Left colon (tissue), 2 donors: ENCODE data around the gene OLA1. TPM values are rescaled to one million over a fixed set of nuclear protein-coding genes. Genes with fewer than 3 reads are reported as not detected.

Experiments used
- ATAC-seq: fragments of 200-7000 bp; cut with Tn5 transposase; one replicate; pipeline ENCODE4 v1.9.1; 2020; ENCODE audit warnings: mild to moderate bottlenecking, moderate library complexity
- DNase-seq, 2 donors: peaks; one replicate each; pipeline ENCODE4 v3.0.0-alpha.2; 2020
- intact Hi-C, 2 donors: fragments of 100-400 bp; cut with DNase I in 1 of 2; cut with micrococcal nuclease in 1 of 2; formaldehyde crosslinking; loops; one replicate each; pipeline versions ENCODE4 v1.11.2 to v1.14.0; 2022; cut with DNase I, micrococcal nuclease
- total RNA-seq, 2 donors: library from RNA; stranded (reverse); fragmentation: NEBNext Ultra II Directional; extraction: Animal tissue kit (Norgen Biotek cat#: 25700); gene quantifications; one replicate each; pipeline ENCODE4 v1.2.1, GENCODE V29; 2021
- donor health status: DM: no; HTN: no; CAD: no.
- donor health status: DM: yes; HTN: yes; CAD: no.

Gene OLA1
- total RNA-seq, 2 donors from 2014 or later: 59.2 to 67.2 TPM

DNA sequence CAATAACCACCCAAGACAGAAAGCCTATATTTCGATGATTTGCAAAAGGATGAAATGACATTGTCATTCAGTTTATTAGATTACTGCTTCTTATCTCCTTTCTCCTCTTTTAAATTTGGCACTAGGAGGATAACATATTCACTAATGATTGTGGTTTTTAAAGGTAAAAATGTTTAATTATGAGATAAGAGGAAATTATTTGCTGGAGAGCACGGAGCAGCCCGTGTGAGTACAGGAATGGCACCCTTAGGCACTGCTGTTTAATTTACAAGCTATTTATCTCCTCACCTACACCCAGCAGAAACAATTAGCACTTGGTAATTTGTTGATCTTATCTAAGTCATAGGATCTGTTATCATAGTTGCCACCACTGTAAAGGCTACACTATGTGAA lies 195.8 kb downstream of the OLA1 start:
- no peak for ATAC-seq
- intact Hi-C loops: no loop called here

DNA sequence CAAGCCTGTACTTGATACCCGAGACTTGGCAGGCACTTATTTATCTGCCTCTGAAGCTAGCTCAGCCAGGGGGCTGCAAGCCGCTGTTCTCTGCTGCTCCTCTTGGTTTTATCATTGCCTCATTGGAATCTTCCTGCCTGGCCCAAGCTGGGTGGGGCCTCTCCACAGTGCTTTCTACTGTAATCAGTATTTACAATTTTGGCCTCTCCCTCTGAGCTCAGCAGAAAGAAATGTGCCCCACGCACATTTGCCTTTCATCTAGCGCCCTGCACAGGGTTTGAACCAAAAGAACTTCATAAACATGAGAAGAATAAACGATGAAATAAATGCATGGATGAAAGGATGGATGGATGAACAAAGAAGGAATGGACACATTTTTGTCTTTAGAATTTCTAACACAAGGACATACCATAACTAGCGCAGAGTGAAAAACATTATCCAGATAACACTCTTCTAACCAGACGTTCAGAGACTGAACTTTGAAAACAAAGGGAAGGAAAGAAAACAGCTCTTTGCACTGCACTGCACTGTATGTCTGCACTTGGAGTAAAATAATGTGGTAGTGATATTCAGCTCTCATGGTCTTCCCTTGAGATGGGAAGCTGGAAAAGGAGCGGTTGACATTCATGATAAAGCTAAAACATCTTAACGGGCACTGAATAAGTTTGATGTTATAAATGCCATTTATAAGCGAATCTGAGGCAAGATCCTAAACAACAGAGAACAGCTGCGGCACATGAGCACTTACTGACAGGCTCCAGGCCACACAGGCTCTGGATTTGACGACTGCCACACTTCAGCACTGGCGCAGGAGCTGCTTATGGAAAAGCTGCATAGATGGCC lies 196.4 kb downstream of the OLA1 start:
- intact Hi-C loops: no loop called here
- DNase-seq (peak; percentile 46 to 47), ATAC-seq (peak; percentile 98)

More for the DNA sequence above, 195.8 kb downstream of the OLA1 start:
- DNase-seq: no peak

DNA sequence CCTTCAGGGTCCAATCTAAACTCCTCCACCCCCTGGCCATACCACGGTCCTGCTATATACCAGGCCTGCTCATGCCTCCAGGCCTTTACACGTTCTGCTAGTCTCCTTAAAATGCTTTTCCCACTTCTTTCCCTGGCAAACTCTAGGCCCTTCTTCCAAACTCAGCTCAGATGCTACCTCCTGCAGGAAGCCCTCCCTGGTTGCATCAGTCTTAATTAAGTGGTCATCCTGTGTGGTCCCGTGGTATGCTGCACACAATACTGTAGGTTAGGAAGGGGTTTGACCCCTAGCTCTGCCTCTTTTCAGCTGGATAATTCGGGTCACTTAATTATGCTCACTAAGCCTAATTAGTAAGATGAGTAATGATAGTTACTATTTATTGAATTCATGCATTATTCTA lies 197.3 kb downstream of the OLA1 start:
- ATAC-seq (no peak), DNase-seq (no peak)
- intact Hi-C loops: no loop called here

DNA sequence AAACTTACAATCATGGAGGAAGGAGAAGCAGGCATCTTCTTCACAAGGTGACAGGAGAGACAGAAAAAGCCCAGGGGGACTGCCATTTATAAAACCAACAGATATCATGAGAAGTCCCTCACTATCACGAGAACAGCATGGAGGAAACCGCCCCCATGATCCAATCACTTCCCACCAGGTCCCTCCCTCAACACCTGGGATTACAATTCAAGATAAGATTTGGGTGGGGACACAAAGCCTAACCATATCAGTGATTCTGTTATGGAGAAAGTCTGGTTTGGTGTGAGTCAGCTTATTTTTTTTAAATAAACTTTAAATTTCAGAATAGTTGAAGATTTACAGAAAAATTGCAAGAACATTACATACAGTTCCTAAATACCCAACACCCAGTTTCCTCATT lies 198.4 kb downstream of the OLA1 start:
- intact Hi-C loops: loop anchor here in 1 of 2 donors (10.0 kb wide), 2 partner anchors 165 to 645 kb away; no protein-coding TSS in a partner anchor
- no peak for ATAC-seq

DNA sequence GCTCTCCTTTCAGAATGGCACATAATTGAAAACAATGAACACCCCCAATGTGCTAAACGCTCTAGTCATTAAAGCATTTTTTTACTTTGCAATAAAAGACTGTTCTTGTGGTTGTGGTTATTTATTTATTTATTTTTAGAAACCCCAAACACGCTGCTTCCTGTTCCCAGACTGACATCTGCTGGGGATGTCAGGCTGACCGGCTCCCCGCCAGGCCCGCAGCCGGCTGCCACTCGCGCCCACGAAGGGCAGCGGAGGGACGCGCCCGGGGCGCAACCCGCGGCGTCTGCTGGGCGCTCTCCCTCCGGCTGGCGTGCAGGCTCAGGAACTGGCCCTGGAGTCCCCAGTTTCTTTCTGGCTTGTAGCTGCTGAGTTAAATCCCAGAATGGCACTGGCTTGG lies 200.1 kb downstream of the OLA1 start:
- no peak for DNase-seq
- intact Hi-C loops: loop anchor here in 1 of 2 donors (10.0 kb wide), 2 partner anchors 163 to 643 kb away; no protein-coding TSS in a partner anchor
- ATAC-seq: no peak

More for the DNA sequence above, 198.4 kb downstream of the OLA1 start:
- DNase-seq: no peak

DNA sequence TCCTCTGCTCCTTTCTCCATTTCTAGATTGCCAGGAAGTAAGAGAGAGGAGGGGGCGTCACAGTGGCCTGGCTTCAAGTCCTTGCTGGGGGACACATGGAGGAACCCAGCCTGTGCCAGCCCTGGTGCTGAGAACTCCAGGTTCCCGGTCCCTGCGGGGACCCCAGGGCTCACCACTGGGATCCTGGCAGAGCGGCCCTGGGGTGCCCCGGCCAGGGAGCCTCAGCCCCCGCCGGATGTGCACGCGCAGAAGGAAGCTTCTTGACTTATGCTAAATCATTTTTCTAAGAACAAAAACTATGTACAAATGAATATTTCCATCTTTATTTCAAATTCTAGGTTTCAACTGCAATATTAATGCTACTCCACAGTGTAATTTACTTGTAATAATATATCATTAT lies 200.6 kb downstream of the OLA1 start:
- intact Hi-C loops: loop anchor here in 1 of 2 donors (10.0 kb wide), 2 partner anchors 163 to 643 kb away; no protein-coding TSS in a partner anchor
- ATAC-seq (no peak), DNase-seq (no peak)

DNA sequence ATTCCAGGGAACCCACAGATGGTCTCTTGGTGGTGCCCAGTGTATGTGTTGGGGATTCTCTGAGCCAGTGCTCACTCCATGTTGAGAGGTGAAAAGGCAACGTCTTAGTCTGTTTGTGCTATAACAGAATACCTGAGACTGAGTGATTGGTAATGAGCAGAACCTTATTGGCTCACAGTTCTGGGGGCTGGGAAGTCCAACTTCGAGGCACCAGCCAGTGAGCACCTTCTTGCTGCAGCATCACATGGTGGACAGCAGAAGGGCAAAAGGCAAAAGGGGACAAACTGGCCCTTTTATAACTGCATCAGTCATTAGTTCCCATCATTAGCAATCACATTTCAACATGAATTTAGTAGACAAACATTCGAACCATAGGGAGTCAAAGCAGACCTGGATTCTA lies 202.2 kb downstream of the OLA1 start:
- ATAC-seq: no peak
- intact Hi-C loops: loop anchor here in 1 of 2 donors (10.0 kb wide), 2 partner anchors 161 to 641 kb away; no protein-coding TSS in a partner anchor
- no peak for DNase-seq

DNA sequence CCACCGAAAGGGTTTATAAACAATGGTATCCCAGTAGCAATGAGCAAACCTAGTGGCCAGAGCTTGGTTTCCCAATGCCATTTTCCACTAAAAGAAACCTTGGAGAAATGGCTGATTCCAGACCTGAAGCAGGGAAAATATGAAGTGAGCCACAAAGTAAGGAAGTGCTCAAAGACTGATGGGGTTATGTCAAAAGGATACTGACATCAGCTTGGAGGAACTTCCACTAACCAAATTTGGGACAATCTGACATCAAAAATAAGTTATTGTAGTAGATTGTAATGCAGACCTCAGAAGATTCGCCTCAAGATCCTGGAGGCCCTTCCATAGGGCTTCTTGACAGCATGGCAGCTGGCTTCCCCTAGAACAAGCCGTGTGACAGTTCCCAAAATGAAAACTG lies 203.8 kb downstream of the OLA1 start:
- intact Hi-C loops: loop anchor here in 1 of 2 donors (10.0 kb wide), 2 partner anchors 160 to 640 kb away; no protein-coding TSS in a partner anchor
- DNase-seq (no peak), ATAC-seq (no peak)

DNA sequence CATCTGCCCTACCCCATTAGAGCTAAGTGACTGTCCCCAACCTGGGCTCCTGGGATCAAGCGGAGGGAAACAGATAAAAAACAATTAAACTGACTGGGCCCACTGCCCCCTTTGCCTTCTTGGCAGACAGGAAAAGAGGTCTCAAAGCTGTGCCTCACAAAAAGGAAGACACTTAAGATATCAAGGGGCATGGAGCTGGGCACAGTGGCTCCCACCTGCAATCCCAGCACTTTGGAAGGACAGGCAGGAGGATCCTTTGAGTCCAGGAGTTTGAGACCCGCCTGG lies 208.0 kb downstream of the OLA1 start:
- intact Hi-C loops: loop anchor here in 1 of 2 donors (10.0 kb wide), 2 partner anchors 156 to 636 kb away; no protein-coding TSS in a partner anchor
- ATAC-seq (no peak), DNase-seq (no peak)

DNA sequence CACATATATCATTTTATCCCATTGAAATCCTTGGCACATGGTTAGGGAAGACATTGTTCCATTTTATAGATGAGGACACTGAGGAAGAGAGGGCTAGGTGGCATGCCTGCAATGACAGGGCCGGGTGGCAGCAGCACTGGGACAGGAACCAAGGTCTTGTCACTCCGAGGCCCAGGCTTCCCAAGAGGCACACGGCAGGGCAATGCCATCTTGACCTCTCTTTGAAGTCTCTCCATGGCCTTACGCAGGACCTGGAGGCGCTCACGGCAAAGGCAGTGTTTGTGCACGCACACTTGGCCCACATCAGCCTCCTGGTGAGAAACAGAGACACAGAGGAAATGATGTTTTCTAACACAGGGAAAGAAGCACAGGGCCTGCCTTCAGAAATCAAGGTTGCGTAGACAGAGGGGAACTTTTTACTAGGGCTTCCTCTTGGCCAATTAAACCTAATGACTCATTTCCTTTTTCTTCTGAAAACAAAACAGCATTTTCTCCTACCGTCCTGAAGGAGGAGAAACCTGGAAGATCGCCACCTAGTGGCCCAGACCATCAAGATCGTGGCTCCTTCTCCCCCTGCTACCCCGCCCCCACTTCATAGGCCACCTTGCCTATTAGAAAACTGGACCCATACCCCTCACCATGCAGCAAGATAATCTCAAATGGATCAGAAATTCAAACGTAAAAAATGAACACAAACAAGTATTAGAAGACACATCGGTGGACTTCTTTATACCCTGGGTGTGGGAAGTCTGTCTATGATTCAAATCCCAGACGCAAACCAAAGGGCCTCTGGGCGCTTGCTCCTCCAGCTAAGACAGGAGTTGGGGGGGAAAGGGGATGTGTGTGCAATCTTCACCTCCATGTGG lies 208.5 kb downstream of the OLA1 start:
- intact Hi-C loops: loop anchor here in 1 of 2 donors (10.0 kb wide), 2 partner anchors 155 to 635 kb away; no protein-coding TSS in a partner anchor
- DNase-seq: peak; percentile 83 to 95
- peak; percentile 94 for ATAC-seq

DNA sequence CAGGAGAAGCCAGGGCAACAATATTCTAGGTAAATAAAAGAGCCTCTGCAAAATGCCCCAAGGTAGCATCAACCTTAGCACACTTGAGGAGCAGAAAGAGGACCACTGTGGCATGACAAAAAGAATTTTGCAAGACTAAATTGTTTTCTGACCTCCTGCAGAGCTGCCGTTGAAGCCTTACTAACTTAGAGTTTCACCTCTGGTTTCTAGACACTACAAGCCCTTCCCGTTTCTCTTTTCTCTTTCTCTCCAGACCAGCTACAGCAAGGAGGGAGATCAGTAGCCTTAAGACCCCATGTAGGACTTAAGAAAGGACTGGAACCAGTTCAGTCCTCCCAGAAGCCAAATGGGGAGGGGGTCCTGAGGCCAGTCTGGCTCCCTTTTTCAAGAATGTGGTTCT lies 209.9 kb downstream of the OLA1 start:
- DNase-seq: no peak
- intact Hi-C loops: no loop called here
- ATAC-seq: no peak

DNA sequence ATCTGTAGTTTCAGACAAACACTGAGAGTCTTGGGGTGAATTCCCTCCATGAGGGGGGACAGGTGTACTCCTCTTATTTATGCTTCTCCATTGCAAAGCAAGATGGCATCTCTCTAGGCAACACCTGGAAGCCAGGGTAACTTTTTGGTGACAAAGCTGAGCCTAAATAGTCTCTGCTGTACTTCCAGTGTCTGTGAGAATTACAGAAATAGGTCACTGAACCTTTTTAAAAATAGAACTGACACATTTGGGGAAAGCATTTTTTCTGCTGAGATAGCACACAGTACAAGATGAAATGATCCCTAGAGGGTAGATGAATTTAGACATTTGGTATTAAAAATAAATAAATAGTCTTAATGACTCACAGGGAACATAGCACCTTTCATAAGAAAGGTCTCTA lies 211.5 kb downstream of the OLA1 start:
- no peak for DNase-seq
- no peak for ATAC-seq
- intact Hi-C loops: no loop called here

DNA sequence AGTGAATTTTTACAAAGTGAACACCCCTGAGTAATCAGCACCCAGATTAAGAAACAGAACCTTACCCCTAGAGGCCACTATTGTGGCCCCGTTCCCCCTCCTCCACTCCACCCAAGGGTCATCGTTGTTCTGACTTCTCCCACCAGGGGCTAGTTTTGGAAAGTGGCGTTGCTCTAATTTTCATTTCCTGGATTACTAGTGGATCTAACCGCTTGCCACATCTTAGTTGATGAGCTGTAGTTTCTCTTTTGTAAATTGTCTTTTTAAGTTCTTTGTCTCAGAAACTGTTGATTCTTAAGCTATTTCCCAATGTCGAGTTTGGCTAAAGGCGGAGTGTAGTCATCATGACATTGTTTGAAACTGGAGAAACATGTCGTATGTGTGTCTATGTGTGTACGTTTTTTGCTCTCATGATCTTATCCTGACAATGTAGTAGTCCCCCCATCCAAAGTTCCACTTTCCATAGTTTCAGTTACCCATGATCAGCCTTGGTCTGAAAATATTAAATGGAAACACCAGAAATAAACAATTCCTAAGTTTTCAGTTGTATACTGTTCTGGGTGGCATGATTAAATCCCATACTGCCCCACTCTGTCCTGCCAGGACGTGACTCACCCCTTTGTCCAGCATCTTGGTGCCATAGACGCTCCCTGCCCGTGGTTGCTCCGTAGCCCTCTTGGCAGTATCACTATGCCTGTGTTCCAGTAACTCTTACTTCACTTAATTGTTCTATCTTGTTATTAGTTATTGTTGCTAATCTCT lies 212.2 kb downstream of the OLA1 start:
- intact Hi-C loops: no loop called here
- ATAC-seq (no peak), DNase-seq (no peak)

DNA sequence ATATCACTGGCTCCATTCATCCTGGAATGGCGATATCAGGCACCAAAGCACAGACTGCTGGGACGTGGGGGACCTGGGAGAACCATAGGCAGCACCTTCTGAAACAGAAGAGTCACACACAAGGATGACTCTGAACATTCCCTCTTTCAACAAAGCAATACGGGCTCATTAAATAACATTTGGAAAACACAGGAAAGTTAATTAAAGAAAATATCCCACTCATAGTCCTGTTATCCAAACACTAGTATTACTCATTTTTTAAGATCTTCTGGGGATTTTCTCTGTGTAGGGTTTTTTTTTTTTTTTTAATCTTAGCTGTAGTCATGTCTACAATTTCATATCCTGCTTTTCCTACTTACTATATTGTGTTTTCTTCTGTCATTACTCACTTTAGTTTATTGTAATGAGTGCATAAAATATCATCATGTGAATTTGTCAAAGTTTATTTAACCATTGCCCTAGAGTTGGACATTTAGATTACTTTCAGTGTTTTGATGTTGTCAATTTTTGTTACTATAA lies 213.2 kb downstream of the OLA1 start:
- no peak for ATAC-seq
- intact Hi-C loops: no loop called here

DNA sequence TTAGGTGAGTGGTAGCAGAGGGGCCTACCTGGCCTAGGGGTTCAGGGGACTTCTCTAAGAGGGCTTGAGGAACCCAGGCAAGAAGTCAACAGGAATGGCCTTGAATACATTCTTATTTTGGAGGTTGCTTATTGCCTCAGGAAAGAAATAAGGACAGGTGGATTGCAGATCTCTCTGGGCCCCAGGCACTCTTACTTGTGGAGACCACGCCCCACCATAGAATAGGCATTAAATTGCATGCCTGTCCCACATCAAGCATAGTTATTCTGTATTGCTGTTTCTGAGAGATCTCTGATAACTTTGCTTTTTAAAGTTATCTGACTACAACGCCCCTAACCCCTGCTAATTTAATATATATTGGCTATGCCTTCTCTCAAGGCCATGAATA lies 215.2 kb downstream of the OLA1 start:
- DNase-seq: no peak
- no peak for ATAC-seq
- intact Hi-C loops: no loop called here

More for the DNA sequence above, 213.2 kb downstream of the OLA1 start:
- DNase-seq: no peak

DNA sequence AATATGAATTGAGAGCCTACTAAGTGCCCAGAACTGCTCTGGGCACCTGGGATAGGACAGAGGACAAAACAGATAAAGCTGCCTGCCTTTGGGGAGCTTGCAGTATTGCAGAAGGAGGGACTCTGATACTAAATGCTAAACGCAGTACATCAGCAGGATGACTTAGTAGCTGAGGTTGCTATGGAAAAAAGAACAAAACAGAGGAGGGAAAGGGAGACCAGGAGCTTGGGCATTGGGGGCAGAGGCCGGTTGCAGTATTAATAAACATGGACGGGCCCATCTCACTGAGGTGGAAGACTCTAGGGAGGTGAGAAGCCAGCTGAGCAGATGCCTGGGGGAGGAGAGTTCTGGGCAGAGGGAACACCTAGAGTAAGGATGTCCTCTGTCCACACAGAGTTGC lies 217.1 kb downstream of the OLA1 start:
- intact Hi-C loops: no loop called here
- ATAC-seq: no peak
- DNase-seq: no peak

DNA sequence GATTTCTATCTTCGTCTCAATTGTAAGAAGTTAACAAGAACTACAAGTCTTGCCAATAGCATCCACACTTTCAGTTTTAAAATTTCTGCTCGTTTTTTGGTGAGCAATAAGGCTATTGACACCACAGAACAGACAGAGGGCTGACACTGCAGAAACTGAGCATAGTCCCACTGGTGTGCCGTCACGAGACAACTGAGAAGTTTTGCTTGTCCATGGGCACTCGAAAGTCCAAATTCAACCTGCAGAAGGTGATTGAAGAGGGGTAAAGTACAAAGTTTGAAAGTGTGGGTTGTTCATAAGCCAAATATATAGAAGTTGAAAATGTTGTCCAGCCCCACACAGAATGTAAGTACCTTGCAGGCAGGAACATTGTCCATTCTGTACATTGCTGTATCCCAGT lies 219.4 kb downstream of the OLA1 start:
- no peak for DNase-seq
- intact Hi-C loops: no loop called here
- no peak for ATAC-seq

DNA sequence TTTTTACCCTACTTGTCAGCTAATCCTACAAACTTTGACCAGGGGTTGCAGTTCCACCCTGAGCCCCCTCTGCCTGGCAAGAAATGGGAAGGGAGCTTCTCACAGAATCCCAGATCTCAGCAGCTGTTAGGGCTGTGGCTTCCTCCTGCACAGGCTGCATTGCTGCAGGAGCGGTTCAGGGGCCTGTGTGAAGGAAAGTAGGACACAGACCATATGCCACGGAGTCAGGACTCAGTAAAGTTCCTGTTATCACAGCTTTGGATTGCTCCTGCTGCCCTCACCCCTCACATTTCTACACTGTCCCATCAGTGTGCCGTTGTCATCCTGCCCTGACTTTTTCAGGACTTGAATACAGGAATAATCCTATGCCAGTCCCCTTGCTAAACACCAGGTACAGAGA lies 220.4 kb downstream of the OLA1 start:
- ATAC-seq (no peak), DNase-seq (no peak)
- intact Hi-C loops: no loop called here
